HepG2 (cell line): ENCODE results near the gene AASS. TPM values are rescaled to one million over a fixed set of nuclear protein-coding genes. Genes with fewer than 3 reads are reported as not detected.
A peak's percentile ranks its signal among the peaks of the same experiment; 100 is the strongest.

Experiments
- AHR ChIP-seq: IDR thresholded peaks from 2 replicates; pipeline ENCODE4 v1.6.1; 2018; ENCODE audit warnings: missing genetic modification reagents, missing compliant biosample characterization
- ARID5B ChIP-seq: IDR thresholded peaks from 2 replicates; pipeline ENCODE4 v1.4.0; 2020; ENCODE audit warnings: mild to moderate bottlenecking, missing genetic modification reagents
- BRCA1 ChIP-seq: sonication (generic); formaldehyde crosslinking; IDR thresholded peaks from 2 replicates; pipeline ENCODE4 v1.4.0; 2020; ENCODE audit warnings: missing genetic modification reagents
- CEBPG ChIP-seq: IDR thresholded peaks from 2 replicates; pipeline ENCODE4 v1.6.1; 2016
- CREB1 ChIP-seq, 2 experiments: fragments of 450-650 bp in 1 of 2; IDR thresholded peaks; 2 replicates each; pipeline ENCODE4 v1.6.1; 2016 to 2017; ENCODE audit warnings: control low read depth in 1 of 2, mild to moderate bottlenecking in 1 of 2, missing compliant biosample characterization in 1 of 2, missing genetic modification characterization in 1 of 2
- HES4 ChIP-seq: sonication (generic); formaldehyde crosslinking; IDR thresholded peaks from 2 replicates; pipeline ENCODE4 v1.9.0; 2021; ENCODE audit warnings: mild to moderate bottlenecking, missing genetic modification reagents, borderline replicate concordance
- KAT2B ChIP-seq: fragments of 150-350 bp; IDR thresholded peaks from 2 replicates; pipeline ENCODE4 v1.6.1; 2014; ENCODE audit warnings: low read depth, low read length, borderline replicate concordance
- MXD3 ChIP-seq: IDR thresholded peaks from 2 replicates; pipeline ENCODE4 v1.6.1; 2016; ENCODE audit warnings: mild to moderate bottlenecking, missing biosample characterization, missing genetic modification reagents
- RFXAP ChIP-seq: sonication (generic); formaldehyde crosslinking; IDR thresholded peaks from 2 replicates; pipeline ENCODE4 v1.4.0; 2020; ENCODE audit warnings: missing genetic modification reagents, borderline replicate concordance
- ZBTB21 ChIP-seq: sonication (generic); formaldehyde crosslinking; IDR thresholded peaks from 2 replicates; pipeline ENCODE4 v1.4.0; 2020; ENCODE audit warnings: missing genetic modification reagents
- ZGPAT ChIP-seq: IDR thresholded peaks from 2 replicates; pipeline ENCODE4 v1.6.1; 2016; ENCODE audit warnings: mild to moderate bottlenecking
- ZHX1 ChIP-seq: sonication (generic); formaldehyde crosslinking; IDR thresholded peaks from 2 replicates; pipeline ENCODE4 v1.8.1; 2022; ENCODE audit warnings: low read depth, mild to moderate bottlenecking, missing genetic modification reagents
- ZIK1 ChIP-seq: sonication (generic); formaldehyde crosslinking; IDR thresholded peaks from 2 replicates; pipeline ENCODE4 v1.5.0; 2020; ENCODE audit warnings: mild to moderate bottlenecking, low read depth, missing genetic modification reagents, borderline replicate concordance
- ZNF18 ChIP-seq: sonication (generic); formaldehyde crosslinking; IDR thresholded peaks from 2 replicates; pipeline ENCODE4 v1.8.0; 2022; ENCODE audit warnings: mild to moderate bottlenecking, missing genetic modification reagents; ENCODE audit not compliant: insufficient replicate concordance
- ZNF550 ChIP-seq: sonication (generic); formaldehyde crosslinking; IDR thresholded peaks from 2 replicates; pipeline ENCODE4 v1.4.0; 2020; ENCODE audit warnings: mild to moderate bottlenecking, missing genetic modification reagents, borderline replicate concordance
- ZNF605 ChIP-seq: sonication (generic); formaldehyde crosslinking; IDR thresholded peaks from 2 replicates; pipeline ENCODE4 v1.8.0; 2022; ENCODE audit warnings: mild to moderate bottlenecking, missing genetic modification reagents
- ZNF777 ChIP-seq: sonication (generic); formaldehyde crosslinking; IDR thresholded peaks from 2 replicates; pipeline ENCODE4 v1.4.0; 2020; ENCODE audit warnings: missing genetic modification reagents
- polyA plus RNA-seq, 8 experiments: library from polyadenylated mRNA; depleted of rRNA in 3 of 8; stranded (reverse) in 7 of 8; unstranded in 1 of 8; fragments of >200 nt; fragmentation: Illumina TruSeq in 4 of 8; extraction: Trizol in 4 of 8; gene quantifications; 2 replicates each; pipeline versions ENCODE4 v1.2.1 to v1.2.3, GENCODE V29; 2011 to 2016; ENCODE audit warnings: low read depth in 4 of 8, missing spikeins in 1 of 8, mixed read lengths in 1 of 8; ENCODE audit not compliant: insufficient read depth in 1 of 8
- total RNA-seq, 5 experiments: library from RNA; depleted of rRNA; stranded (reverse); fragments of >200 nt; fragmentation: Illumina TruSeq; extraction: Trizol; gene quantifications; 2 replicates each; pipeline ENCODE4 v1.2.3, GENCODE V29; 2016; ENCODE audit warnings: low read depth in 1 of 5

The AASS gene
- total and polyA plus RNA-seq, 2 of the 13 experiments (the other 11 are each of a cell fraction or from before 2014, with no cell fraction given), result 11.6 to 43.9 TPM

GRCh38 chr7:122143751-122144711 is at the start of gene AASS (continued):
- TF ChIP-seq ZHX1 (CRISPR knock-in tag) (0 out of 2 replicates have a peak, but pooled peaks have one; percentile 12), ZNF18 (no peak), ZIK1 (peak; percentile 52; the same call in 1 of the 2 replicates), ARID5B (peak; percentile 81), BRCA1 (CRISPR knock-in tag) (no peak), CEBPG (peak; percentile 60), CREB1 (IDR thresholded peaks at IDR 0.05) (peak; percentile 97), CREB1 (CRISPR knock-in tag; IDR thresholded peaks at IDR 0.05) (peak; percentile 97), ZNF550 (CRISPR knock-in tag) (no peak), RFXAP (CRISPR knock-in tag) (peak; percentile 97), ZNF777 (CRISPR knock-in tag) (no peak), KAT2B (0 out of 2 replicates have a peak, but pooled peaks have one; percentile 24), HES4 (CRISPR knock-in tag) (peak; percentile 52; the same call in 1 of the 2 replicates), ZGPAT (CRISPR knock-in tag) (peak; percentile 68; the same call in 1 of the 2 replicates), MXD3 (CRISPR knock-in tag) (no peak; the same call in none of the 2 replicates), ZBTB21 (CRISPR knock-in tag) (peak; percentile 97), ZNF605 (0 out of 2 replicates have a peak, but pooled peaks have one; percentile 46), AHR (CRISPR knock-in tag) (0 out of 2 replicates have a peak, but pooled peaks have one; percentile 20)
